CD1c-positive myeloid dendritic cell (primary cell): Measurements from ENCODE around the gene LIN28A.
A peak's percentile ranks its signal among the peaks of the same experiment; 100 is the strongest.
"Not testable (repeated sequence)": the region's sequence is repeated elsewhere in the genome, so short reads cannot be mapped to it uniquely, and the experiment has no call there.

ENCODE experiments used
- DNase-seq: peaks from one replicate; pipeline ENCODE4 v3.0.0-alpha.2; 2016; ENCODE audit errors: extremely low spot score

Gene LIN28A, protein sequence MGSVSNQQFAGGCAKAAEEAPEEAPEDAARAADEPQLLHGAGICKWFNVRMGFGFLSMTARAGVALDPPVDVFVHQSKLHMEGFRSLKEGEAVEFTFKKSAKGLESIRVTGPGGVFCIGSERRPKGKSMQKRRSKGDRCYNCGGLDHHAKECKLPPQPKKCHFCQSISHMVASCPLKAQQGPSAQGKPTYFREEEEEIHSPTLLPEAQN

DNA sequence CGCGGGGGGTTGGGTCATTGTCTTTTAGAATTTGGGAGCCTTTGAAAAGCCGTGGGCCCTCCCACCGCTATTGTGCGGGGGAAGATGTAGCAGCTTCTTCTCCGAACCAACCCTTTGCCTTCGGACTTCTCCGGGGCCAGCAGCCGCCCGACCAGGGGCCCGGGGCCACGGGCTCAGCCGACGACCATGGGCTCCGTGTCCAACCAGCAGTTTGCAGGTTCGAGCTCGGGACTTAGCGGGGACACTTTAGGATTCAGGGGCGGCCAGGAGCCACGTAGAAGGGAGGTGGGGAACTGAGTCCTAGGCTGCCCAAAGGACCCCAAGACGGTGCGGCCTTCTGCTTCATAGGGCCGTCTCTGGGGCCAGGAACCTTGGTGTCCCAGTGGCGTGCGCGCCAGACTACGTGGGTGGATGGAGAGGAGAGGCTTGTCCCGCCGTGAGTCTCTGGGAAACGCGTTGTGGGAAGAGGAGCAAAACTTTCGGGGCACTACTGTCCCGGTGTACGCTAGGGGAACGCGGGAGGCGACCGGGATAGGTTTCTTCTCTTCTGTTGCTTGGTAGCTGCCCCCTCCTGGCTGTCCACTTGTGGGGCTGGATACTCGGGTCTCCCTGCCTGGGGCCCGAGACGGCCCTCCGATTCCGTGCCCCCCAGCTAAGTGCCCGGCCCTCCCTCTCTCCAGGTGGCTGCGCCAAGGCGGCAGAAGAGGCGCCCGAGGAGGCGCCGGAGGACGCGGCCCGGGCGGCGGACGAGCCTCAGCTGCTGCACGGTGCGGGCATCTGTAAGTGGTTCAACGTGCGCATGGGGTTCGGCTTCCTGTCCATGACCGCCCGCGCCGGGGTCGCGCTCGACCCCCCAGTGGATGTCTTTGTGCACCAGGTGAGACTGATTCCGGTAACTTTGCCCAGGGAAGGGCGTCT, at the start of gene LIN28A:
LIN28A (plus strand) TSS at position 112 of the 918 bp plus-strand sequence; CDS start at position 187, 75 bp downstream.
- no peak for DNase-seq

GRCh38 chr1:26361605-26362122, 49.0 kb upstream of the LIN28A start:
- DNase-seq: no peak

GRCh38 chr1:26362331-26362730, 48.3 kb upstream of the LIN28A start:
- no peak for DNase-seq

GRCh38 chr1:26363549-26364448, 46.8 kb upstream of the LIN28A start:
- DNase-seq: peak; percentile 88

DNA sequence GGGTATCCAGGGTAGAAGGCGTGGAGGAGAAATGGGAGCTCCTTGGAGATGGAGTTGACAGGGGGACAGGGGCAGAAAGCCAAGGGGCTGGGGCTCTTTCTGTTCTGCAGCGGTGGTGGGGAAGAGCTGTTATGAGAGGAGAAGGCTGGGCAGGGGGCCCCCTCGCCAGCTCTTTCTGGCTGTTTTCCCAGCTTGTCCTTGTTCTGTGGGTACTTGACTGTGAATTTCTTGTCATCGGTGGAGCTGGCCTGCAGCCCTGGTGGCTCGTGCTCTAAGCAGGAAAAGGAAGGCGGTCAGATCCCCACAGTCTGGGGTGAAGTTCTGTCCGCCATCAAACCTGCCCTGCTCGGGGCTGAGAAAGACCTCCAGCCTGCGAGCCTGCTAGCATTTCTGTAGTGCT, 45.7 kb upstream of the LIN28A start:
- DNase-seq: no peak

DNA sequence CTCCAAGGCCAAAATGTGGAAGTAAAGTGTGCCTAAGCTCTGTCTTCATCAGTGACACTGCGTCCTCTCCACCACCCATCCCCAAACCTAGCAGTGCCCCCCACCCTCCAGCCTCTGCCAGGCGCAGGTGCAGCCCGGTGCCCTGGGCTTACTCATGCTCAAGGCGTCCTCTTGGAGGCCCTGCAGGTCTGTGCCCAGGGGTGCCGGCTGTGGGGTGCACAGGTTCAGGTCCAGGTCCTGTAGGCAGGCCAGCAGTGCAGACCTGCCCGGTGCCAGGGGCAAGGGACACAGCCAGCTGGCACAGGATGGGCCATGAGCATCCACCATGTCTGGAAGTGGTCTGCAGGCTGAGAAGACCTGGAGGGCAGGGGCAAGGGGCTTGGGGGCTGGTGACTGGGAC, 43.2 kb upstream of the LIN28A start:
- DNase-seq: no peak

DNA sequence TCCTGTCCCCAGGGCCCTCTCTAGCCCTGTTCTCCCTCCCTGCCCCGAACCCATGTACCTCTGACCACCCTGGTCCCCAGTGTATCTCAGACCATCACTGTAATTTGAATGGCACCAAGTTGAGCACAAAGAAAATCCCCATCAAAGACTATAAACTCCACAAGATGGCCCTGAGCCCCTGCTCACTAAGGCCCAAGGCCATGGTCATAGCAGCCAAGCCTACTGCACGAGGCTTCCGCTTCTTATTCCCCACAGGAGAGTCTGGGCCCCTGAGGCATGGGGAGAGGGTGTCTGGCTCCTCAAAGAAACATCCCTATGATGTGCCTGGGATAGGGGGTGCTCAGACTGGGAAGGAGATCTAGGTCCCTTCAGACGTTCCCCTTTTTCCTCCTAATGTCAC, 42.6 kb upstream of the LIN28A start:
- DNase-seq: no peak

- DNase-seq: no peak
Observed at GRCh38 chr1:26368486-26368885, 42.1 kb upstream of the LIN28A start.

GRCh38 chr1:26370591-26371382, 39.8 kb upstream of the LIN28A start:
- DNase-seq: no peak

DNA sequence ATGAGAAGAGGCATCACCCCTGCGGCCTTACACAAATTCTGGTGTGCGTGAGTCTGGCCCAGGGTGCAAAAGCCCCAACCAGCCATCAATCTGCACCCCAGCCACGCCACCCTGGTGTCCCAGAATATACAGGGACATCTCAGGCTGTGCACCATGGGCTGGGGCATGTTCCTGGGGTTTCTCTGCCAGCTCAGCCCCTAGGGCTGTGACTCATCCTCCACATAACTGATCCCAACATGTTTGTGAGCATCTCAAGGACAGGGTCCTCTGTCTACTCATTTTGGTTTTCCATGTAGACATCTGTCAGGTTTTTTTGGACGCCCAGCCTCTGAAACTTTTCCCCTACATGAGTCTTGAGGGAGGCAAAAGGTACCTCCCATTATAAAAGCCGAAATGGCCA, 38.6 kb upstream of the LIN28A start:
- DNase-seq: no peak

DNA sequence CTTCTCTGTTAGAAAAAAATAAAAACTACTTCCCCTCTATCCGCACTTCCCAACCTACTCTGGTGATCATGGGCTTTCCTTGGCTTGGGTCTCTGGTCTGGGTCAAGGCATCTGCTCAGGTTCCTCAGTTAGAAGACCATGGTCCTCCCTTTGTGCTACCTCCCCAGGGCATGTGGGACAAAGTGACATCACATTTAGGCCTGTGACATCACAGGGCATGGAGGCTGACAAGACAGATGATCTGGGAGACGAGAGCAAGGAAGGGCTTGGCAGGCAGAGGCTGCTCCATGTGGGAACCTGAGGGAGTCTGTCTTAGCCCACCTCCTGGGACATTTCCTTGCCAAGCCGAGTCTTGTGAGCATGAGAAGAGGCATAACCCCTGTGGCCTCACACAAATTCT, 38.0 kb upstream of the LIN28A start, which contains the start of gene ZNF683:
ZNF683 (minus strand) TSS at position 140 of the 400 bp plus-strand sequence. CDS start 4,179 bp downstream, outside the sequence.
- DNase-seq: not testable (repeated sequence)

DNA sequence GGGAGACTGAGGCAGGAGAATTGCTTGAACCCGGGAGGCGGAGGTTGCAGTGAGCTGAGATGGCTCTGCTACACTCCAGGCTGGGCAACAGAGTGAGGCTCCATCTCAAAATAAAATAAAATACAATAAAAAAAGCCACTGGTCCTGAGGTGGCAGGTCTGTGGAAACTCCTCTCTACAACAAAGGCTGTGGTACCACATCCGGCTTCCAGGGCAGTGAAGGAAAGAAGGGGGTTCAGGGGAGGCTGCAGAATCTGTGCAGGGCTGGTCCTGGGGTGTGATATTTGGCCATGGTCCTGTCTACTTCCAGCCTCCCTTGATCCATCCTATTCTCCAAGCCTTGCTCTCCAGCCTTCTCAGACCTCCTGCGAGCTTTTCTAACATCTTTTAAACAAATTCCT, 37.3 kb upstream of the LIN28A start:
- no peak for DNase-seq

DNA sequence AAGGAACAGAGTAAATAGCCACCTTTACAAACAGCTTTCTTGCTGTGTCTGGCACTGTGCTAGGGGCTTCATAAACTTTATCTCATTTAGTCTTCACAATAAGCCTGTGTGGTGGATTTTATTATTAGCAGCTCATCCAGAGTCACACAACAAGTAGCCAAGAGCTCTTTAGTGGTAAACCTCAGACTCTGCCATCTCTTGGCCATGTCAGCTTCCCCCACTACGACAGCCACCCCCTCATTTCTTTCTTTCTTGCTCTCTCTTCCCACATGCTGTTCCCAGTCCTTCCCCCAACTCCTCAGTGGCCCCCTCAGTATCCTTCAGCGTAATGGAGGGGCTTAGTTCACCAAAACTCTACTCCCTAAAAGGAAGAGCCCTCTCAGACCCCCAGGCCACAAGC, 36.8 kb upstream of the LIN28A start:
- DNase-seq: no peak

- not testable (repeated sequence) for DNase-seq
Observed at GRCh38 chr1:26374361-26374760, 36.3 kb upstream of the LIN28A start.

GRCh38 chr1:26375081-26375480, 35.5 kb upstream of the LIN28A start:
- no peak for DNase-seq

GRCh38 chr1:26376050-26376449, 34.6 kb upstream of the LIN28A start:
- no peak for DNase-seq

DNA sequence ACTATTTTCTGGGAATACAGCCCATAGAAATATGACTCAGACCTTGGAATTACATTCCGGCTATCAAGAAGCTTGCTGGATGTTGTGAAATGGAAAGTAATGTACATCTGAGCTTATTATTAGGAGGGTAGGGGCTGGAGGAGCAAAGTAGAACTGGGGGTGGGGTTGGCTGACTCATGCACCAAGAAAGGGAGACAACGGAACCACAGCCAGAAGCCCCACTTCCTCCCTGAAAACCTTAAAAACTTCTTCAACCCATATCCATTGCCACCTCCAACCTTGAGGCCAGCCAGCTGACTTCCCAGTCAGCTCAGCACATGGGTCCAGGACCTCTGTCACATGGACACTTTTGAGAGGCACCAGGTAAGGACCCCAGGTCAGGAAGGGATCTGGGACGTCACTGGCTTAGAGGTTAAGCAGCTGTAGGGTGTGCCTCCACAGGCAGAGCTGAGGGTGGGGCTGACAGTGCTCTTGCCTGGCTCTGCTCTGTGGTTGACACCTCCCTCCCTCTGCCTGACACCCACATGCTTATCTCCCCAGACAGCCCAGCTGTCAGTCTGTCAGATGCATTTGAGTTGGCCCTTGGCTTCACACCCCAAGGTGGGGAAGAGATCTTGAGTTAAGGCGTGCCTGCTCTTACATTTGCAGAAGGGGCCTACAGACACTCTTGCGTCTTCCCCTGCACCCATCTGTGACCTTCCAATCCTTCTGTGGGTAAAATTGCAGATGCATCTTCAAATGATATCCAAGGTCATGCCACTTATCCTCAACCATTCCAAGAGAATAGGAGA, 32.3 kb upstream of the LIN28A start:
- peak; percentile 76 for DNase-seq

DNA sequence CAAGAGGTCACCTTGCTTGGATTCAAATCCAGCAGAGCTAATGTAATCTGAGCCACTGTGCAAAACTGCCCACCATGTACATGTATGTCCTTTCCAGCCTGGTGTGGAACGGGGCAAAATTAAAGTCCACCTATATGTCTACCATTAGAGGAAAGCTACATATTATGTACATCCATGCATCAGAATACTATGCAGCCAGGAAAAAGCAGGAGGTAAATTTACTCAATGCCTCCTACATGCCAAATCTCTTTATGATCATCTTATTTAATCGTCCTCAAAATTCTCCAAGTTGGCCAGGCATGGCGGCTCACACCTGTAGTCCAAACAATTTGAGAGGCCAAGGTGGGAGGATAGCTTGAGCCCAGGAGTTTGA, 31.8 kb upstream of the LIN28A start:
- no peak for DNase-seq

DNA sequence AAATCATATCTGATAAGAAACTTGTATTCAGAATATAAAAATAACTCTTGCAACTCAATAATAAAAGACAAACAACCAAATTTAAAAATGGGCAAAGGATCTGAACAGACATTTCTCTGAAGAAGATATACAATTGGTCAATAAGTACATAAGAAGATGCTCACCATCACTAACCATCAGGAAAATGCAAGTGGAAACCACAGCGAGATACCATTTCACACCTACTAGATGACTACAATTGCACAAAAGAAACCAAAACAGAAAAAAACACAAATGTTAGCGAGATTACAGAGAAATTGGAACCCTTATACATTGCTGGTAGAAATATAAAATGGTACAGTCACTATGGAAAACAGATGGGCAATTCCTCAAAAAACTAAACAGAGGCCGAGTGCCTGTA, 26.5 kb upstream of the LIN28A start:
- DNase-seq: no peak

GRCh38 chr1:26385063-26385462, 25.6 kb upstream of the LIN28A start:
- not testable (repeated sequence) for DNase-seq
